H9 (cell line): ENCODE measurements around the gene OR8U1. TPM values are rescaled to one million over a fixed set of nuclear protein-coding genes. Genes with fewer than 3 reads are reported as not detected.

ENCODE experiments used
- DNase-seq: peaks from one replicate; pipeline ENCODE4 v3.0.0-alpha.2; 2017
- H2AFZ ChIP-seq: one replicate; pipeline ENCODE4 v1.6.1; 2013; ENCODE audit warnings: mild to moderate bottlenecking, low read length, control low read depth, moderate library complexity
- H2AK5ac ChIP-seq: 2 replicates; pipeline ENCODE4 v1.6.1; 2013; ENCODE audit warnings: low read length, control low read depth, mixed read lengths; ENCODE audit not compliant: insufficient read length
- H2BK120ac ChIP-seq: one replicate; pipeline ENCODE4 v1.6.1; 2013; ENCODE audit warnings: low read depth, mild to moderate bottlenecking, low read length, control low read depth, inconsistent platforms; ENCODE audit not compliant: poor library complexity, severe bottlenecking
- H2BK12ac ChIP-seq: 2 replicates; pipeline ENCODE4 v1.6.1; 2013; ENCODE audit warnings: low read length, control low read depth, mixed read lengths, low read depth; ENCODE audit not compliant: insufficient read length
- H2BK15ac ChIP-seq: 2 replicates; pipeline ENCODE4 v1.6.1; 2013; ENCODE audit warnings: low read depth, low read length, control low read depth
- H2BK20ac ChIP-seq: one replicate; pipeline ENCODE4 v1.6.1; 2013; ENCODE audit warnings: low read depth, mild to moderate bottlenecking, low read length, control low read depth, inconsistent platforms; ENCODE audit not compliant: poor library complexity, severe bottlenecking
- H2BK5ac ChIP-seq: 2 replicates; pipeline ENCODE4 v1.6.1; 2013; ENCODE audit warnings: low read length, control low read depth, mixed read lengths; ENCODE audit not compliant: insufficient read length
- H3K14ac ChIP-seq: 2 replicates; pipeline ENCODE4 v1.6.1; 2013; ENCODE audit warnings: low read length, control low read depth; ENCODE audit not compliant: insufficient read depth
- H3K18ac ChIP-seq: 2 replicates; pipeline ENCODE4 v1.6.1; 2013; ENCODE audit warnings: low read depth, mild to moderate bottlenecking, mixed read lengths, low read length, control low read depth; ENCODE audit not compliant: insufficient read length
- H3K23ac ChIP-seq: 2 replicates; pipeline ENCODE4 v1.6.1; 2013; ENCODE audit warnings: low read length, control low read depth, mixed read lengths, low read depth; ENCODE audit not compliant: insufficient read length
- H3K23me2 ChIP-seq: 2 replicates; pipeline ENCODE4 v1.6.1; 2013; ENCODE audit warnings: low read depth, mild to moderate bottlenecking, mixed read lengths, low read length, control low read depth; ENCODE audit not compliant: insufficient read length, poor library complexity, severe bottlenecking
- H3K27ac ChIP-seq: 2 replicates; pipeline ENCODE4 v1.5.1; 2013; ENCODE audit warnings: low read length, control low read depth, mixed read lengths, low read depth; ENCODE audit not compliant: insufficient read length
- H3K27me3 ChIP-seq: 2 replicates; pipeline ENCODE4 v1.6.1; 2013; ENCODE audit warnings: low read length, control low read depth, inconsistent platforms; ENCODE audit not compliant: insufficient read depth
- H3K4ac ChIP-seq: 2 replicates; pipeline ENCODE4 v1.6.1; 2013; ENCODE audit warnings: low read depth, mild to moderate bottlenecking, control low read depth, inconsistent platforms, low read length, moderate library complexity
- H3K4me1 ChIP-seq: 2 replicates; pipeline ENCODE4 v1.6.1; 2013; ENCODE audit warnings: low read length, control low read depth, inconsistent platforms; ENCODE audit not compliant: insufficient read depth
- H3K4me2 ChIP-seq: 2 replicates; pipeline ENCODE4 v1.6.1; 2013; ENCODE audit warnings: low read length, control low read depth, mixed read lengths; ENCODE audit not compliant: insufficient read length, insufficient read depth
- H3K56ac ChIP-seq: 2 replicates; pipeline ENCODE4 v1.6.1; 2013; ENCODE audit warnings: low read depth, mild to moderate bottlenecking, mixed read lengths, low read length, control low read depth; ENCODE audit not compliant: insufficient read length
- H3K79me1 ChIP-seq: 2 replicates; pipeline ENCODE4 v1.6.1; 2013; ENCODE audit warnings: low read depth, mild to moderate bottlenecking, moderate library complexity, low read length, control low read depth, inconsistent platforms; ENCODE audit not compliant: insufficient read depth, poor library complexity, severe bottlenecking
- H3K79me2 ChIP-seq: 2 replicates; pipeline ENCODE4 v1.6.1; 2013; ENCODE audit warnings: low read length, control low read depth, inconsistent platforms; ENCODE audit not compliant: insufficient read depth
- H3K9ac ChIP-seq: 2 replicates; pipeline ENCODE4 v1.6.1; 2013; ENCODE audit warnings: low read length, control low read depth, mixed read lengths; ENCODE audit not compliant: insufficient read length; ENCODE audit errors: extremely low read depth
- H3K9me3 ChIP-seq: one replicate; pipeline ENCODE4 v1.6.1; 2013; ENCODE audit warnings: low read depth, low read length, inconsistent platforms; ENCODE audit not compliant: control insufficient read depth
- H3T11ph ChIP-seq: one replicate; pipeline ENCODE4 v1.6.1; 2013; ENCODE audit warnings: mild to moderate bottlenecking, low read length, control low read depth, inconsistent platforms
- H4K20me1 ChIP-seq: one replicate; pipeline ENCODE4 v1.6.1; 2013; ENCODE audit not compliant: control insufficient read depth, insufficient read length, insufficient read depth
- H4K5ac ChIP-seq: 2 replicates; pipeline ENCODE4 v1.6.1; 2013; ENCODE audit warnings: low read depth, mild to moderate bottlenecking, mixed read lengths, low read length, control low read depth; ENCODE audit not compliant: insufficient read length
- H4K8ac ChIP-seq: replicated peaks from 2 replicates; pipeline ENCODE4 v1.6.1; 2013; ENCODE audit warnings: low read length, control low read depth, mixed read lengths, low read depth; ENCODE audit not compliant: insufficient read length
- H4K91ac ChIP-seq: 2 replicates; pipeline ENCODE4 v1.6.1; 2013; ENCODE audit warnings: low read depth, mild to moderate bottlenecking, moderate library complexity, mixed read lengths, low read length, control low read depth; ENCODE audit not compliant: insufficient read length
- H3K27ac Mint-ChIP-seq, 3 experiments: 2 replicates in 2 of 3; 3 replicates in 1 of 3; pipeline ENCODE4 v1.8.0; 2020 to 2021; ENCODE audit warnings: mixed read lengths in 3 of 3, mild to moderate bottlenecking in 1 of 3, moderate library complexity in 1 of 3
- H3K27me3 Mint-ChIP-seq: 2 replicates; pipeline ENCODE4 v1.8.0; 2021; ENCODE audit warnings: low read depth, mild to moderate bottlenecking, moderate library complexity, mixed read lengths
- H3K36me3 Mint-ChIP-seq, 3 experiments: 2 replicates in 2 of 3; 3 replicates in 1 of 3; pipeline ENCODE4 v1.8.0; 2020 to 2021; ENCODE audit warnings: low read depth in 3 of 3, mixed read lengths in 3 of 3; ENCODE audit not compliant: insufficient read depth in 1 of 3
- H3K4me1 Mint-ChIP-seq, 2 experiments: 2 replicates each; pipeline ENCODE4 v1.8.0; 2020; ENCODE audit warnings: mixed read lengths in 2 of 2
- H3K4me3 Mint-ChIP-seq, 2 experiments: 2 replicates in 1 of 2; 3 replicates in 1 of 2; pipeline ENCODE4 v1.8.0; 2020 to 2021; ENCODE audit warnings: mild to moderate bottlenecking in 2 of 2, mixed read lengths in 2 of 2, moderate library complexity in 1 of 2
- H3K9me3 Mint-ChIP-seq, 2 experiments: 2 replicates in 1 of 2; 3 replicates in 1 of 2; pipeline ENCODE4 v1.8.0; 2020; ENCODE audit warnings: mild to moderate bottlenecking in 2 of 2, mixed read lengths in 2 of 2, moderate library complexity in 1 of 2
- CTCF ChIP-seq: fragments of 200-600 bp; sonication (generic); conservative IDR thresholded peaks from 3 replicates; pipeline ENCODE4 v1.8.0; 2021; ENCODE audit warnings: antibody characterized with exemption, mild to moderate bottlenecking
- WGBS: extraction: QIAGEN DNeasy Blood & Tissue Kit; methylation state at CpG from one replicate; pipeline ENCODE4 v1.1.7; 2013; ENCODE audit warnings: missing lambda C conversion rate, low lambda C conversion rate, mixed read lengths; ENCODE audit not compliant: insufficient read length; ENCODE audit errors: extremely low coverage; 5-methylcytosine and 5-hydroxymethylcytosine counted together
- long read RNA-seq: library from polyadenylated mRNA; unstranded; transcript quantifications from one replicate; pipeline ENCODE4 v2.0.0, GENCODE V29; 2020
- total RNA-seq: library from RNA; stranded (reverse); gene quantifications from 2 replicates; pipeline ENCODE4 v1.2.1, GENCODE V29; 2021

OR8U1 gene
- not detected in 2 replicates for total RNA-seq
- long read RNA-seq, result 0 reads

DNA sequence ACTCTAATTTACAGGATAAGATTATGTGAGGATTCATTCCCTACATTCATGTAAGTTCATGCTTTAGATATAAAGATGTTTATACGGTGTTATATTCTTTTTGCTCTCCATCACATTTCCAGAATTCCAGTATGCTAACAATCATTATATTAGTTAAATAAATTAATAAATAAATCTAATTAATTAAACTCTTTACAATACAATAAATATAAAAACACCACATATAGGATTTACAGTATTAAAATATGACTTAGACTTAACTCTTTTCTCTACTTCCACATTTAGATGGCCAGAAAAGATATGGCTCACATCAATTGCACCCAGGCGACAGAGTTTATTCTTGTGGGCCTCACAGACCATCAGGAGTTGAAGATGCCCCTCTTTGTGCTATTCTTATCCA is at the start of gene OR8U1:
Gene OR8U1 (plus strand): TSS at position 301 of the 400 bp plus-strand sequence. CDS start 0 bp downstream, at position 301.
- no peak for TF ChIP-seq CTCF

More for the DNA sequence above, at the start of gene OR8U1:
- WGBS, result no CpG with 5 or more reads among the region's 2 CpGs
- Histone ChIP-seq H3K27ac (no peak within 1 kb of the TSS), H3K56ac (no peak within 1 kb of the TSS), H3K27me3 (no peaks in the 10 kb centered on the region), H3K23me2 (no peaks in the 10 kb centered on the region), H2BK15ac (no peak within 1 kb of the TSS), H4K8ac (no peak within 1 kb of the TSS), H3T11ph (no peak within 1 kb of the TSS), H2AFZ (no peak within 1 kb of the TSS), H3K9me3 (peaks cover 10% of the 10 kb centered on the region), H4K20me1 (no peaks in the 10 kb centered on the region), H2AK5ac (no peak within 1 kb of the TSS), H2BK120ac (no peak within 1 kb of the TSS), H3K18ac (no peak within 1 kb of the TSS), H3K4ac (no peak within 1 kb of the TSS), H2BK5ac (no peak within 1 kb of the TSS), H3K79me2 (no peaks in the 10 kb centered on the region), H3K4me2 (no peak within 1 kb of the TSS), H4K5ac (no peak within 1 kb of the TSS), H3K79me1 (no peaks in the 10 kb centered on the region), H2BK20ac (no peak within 1 kb of the TSS), H3K4me1 (no peaks in the 10 kb centered on the region), H4K91ac (no peak within 1 kb of the TSS), H3K9ac (no peak within 1 kb of the TSS), H2BK12ac (no peak within 1 kb of the TSS), H3K14ac (no peak within 1 kb of the TSS), H3K23ac (no peak within 1 kb of the TSS)
- no peak within 1 kb of the TSS for H3K27ac Mint-ChIP-seq
- H3K9me3 Mint-ChIP-seq, result 0 out of 5 replicates have a peak, but pooled peaks cover 0 to 1% of the 10 kb centered on the region in 2 experiments
- no peaks in the 10 kb centered on the region for H3K36me3 Mint-ChIP-seq
- H3K4me3 Mint-ChIP-seq, result no peak within 1 kb of the TSS
- no peaks in the 10 kb centered on the region for H3K27me3 Mint-ChIP-seq
- no peaks in the 10 kb centered on the region for H3K4me1 Mint-ChIP-seq
- no peak for DNase-seq
